Gastrocnemius medialis (tissue), 4 donors: ENCODE data around the gene HCAR3.

Source experiments
- POLR2A ChIP-seq, 2 donors: fragments of 450-650 bp; IDR thresholded peaks; one replicate each; pipeline ENCODE4 v1.6.1; 2017; ENCODE audit warnings: antibody characterized with exemption in 2 of 2, mild to moderate bottlenecking in 2 of 2, moderate library complexity in 2 of 2
- TF ChIP-seq, protein P1 (sequence below), 5 experiments: fragments of 450-650 bp in 3 of 5; fragments of 200-600 bp in 2 of 5; sonication (generic) in 2 of 5; IDR thresholded peaks in 4 of 5; conservative IDR thresholded peaks in 1 of 5; 1 replicate in 4 of 5; 2 replicates in 1 of 5; pipeline ENCODE4 v1.5.1; 2016 to 2019; ENCODE audit warnings: antibody characterized with exemption in 5 of 5, mild to moderate bottlenecking in 3 of 5, moderate library complexity in 3 of 5

DNA sequence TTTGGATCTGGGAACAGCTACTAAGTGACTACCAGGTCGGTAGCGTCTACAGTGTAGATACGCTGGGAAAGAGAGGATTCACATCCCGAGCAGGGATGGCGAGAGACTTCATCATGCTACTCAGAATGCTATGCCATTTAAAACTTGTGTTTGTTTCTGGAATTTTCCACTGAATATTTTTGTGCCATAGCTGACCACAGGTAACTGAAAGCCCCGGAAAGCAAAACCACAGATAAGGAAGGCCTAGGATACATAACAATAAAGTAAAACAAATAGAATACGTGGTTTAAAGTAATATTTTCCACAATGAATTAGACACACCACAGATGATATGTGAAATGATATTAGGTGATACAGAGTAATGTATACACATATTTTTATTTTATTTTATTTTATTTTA lies 22.0 kb upstream of the HCAR3 start:
- TF ChIP-seq, protein P1, sequence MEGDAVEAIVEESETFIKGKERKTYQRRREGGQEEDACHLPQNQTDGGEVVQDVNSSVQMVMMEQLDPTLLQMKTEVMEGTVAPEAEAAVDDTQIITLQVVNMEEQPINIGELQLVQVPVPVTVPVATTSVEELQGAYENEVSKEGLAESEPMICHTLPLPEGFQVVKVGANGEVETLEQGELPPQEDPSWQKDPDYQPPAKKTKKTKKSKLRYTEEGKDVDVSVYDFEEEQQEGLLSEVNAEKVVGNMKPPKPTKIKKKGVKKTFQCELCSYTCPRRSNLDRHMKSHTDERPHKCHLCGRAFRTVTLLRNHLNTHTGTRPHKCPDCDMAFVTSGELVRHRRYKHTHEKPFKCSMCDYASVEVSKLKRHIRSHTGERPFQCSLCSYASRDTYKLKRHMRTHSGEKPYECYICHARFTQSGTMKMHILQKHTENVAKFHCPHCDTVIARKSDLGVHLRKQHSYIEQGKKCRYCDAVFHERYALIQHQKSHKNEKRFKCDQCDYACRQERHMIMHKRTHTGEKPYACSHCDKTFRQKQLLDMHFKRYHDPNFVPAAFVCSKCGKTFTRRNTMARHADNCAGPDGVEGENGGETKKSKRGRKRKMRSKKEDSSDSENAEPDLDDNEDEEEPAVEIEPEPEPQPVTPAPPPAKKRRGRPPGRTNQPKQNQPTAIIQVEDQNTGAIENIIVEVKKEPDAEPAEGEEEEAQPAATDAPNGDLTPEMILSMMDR (IDR thresholded peaks at IDR 0.05 in 4 of 5, conservative IDR thresholded peaks at IDR 0.05 in 1 of 5) = no peak
- TF ChIP-seq POLR2A (IDR thresholded peaks at IDR 0.05) = no peak
